Epithelial cell of umbilical artery (primary cell): ENCODE results near the gene NR4A2. TPM values are rescaled to one million over a fixed set of nuclear protein-coding genes. Genes with fewer than 3 reads are reported as not detected.

Experiments used
- total RNA-seq: library from RNA; depleted of rRNA; stranded (reverse); fragments of >200 nt; gene quantifications from 2 replicates; pipeline ENCODE4 v1.2.3, GENCODE V29; 2014

The NR4A2 gene
- total RNA-seq: under 0.01 TPM in 2 replicates

GRCh38 chr2:156332534-156333273, at the start of gene NR4A2:
Gene NR4A2 (minus strand): TSS chr2:156332721. CDS start chr2:156330186, 2,535 bp downstream.

Other genes with a start within 250 kb of the NR4A2 start
- gene GPD2, start 103.7 kb upstream of the NR4A2 start, total RNA-seq: 54.9 and 77.1 TPM in 2 replicates